ENCODE results near the gene FBXO4. TPM values are rescaled to one million over a fixed set of nuclear protein-coding genes. Genes with fewer than 3 reads are reported as not detected.

Gene FBXO4
- polyA plus RNA-seq, 1 donor (not counting 4 experiments of a cell fraction or from before 2014, with no cell fraction given): 5.6 TPM

GRCh38 chr5:41877408-41877807, 47.7 kb upstream of the FBXO4 start:
- no peak overlapping the region for H3K9ac ChIP-seq (ENCODE audit: control insufficient read depth, extremely low read depth, insufficient read depth, low read length)
- dilution Hi-C loops (cut with MboI; ENCODE audit: extremely low pct_ligation_motif_present, low sequenced_read_pairs): no loop called here
- no peak for DNase-seq (ENCODE audit: low read depth, low spot score)
- H3K27ac ChIP-seq (ENCODE audit: control insufficient read depth, insufficient read depth, low read length): no peak overlapping the region
- H3K36me3 ChIP-seq (ENCODE audit: control insufficient read depth in 2 of 2, extremely low read depth in 1 of 2, insufficient read depth in 2 of 2, low read length in 2 of 2): no peaks in the 10 kb centered on the region
- no peaks in the 10 kb centered on the region for H3K27me3 ChIP-seq (ENCODE audit: control insufficient read depth, extremely low read depth, insufficient read depth, low read length)
- FAIRE-seq: no peak
- no peaks in the 10 kb centered on the region for H3K79me2 ChIP-seq (ENCODE audit: control insufficient read depth, insufficient read depth, low read length)
- H3K9me1 ChIP-seq (ENCODE audit: control insufficient read depth, extremely low read depth, insufficient read depth, low read length): no peaks in the 10 kb centered on the region
- H3K4me1 ChIP-seq (ENCODE audit: control insufficient read depth, extremely low read depth, insufficient read depth, low read length): no peaks in the 10 kb centered on the region
- no peaks in the 10 kb centered on the region for H3K9me3 ChIP-seq (ENCODE audit: control insufficient read depth, low read depth, low read length)
- no peak overlapping the region for H3K4me2 ChIP-seq (ENCODE audit: control insufficient read depth, extremely low read depth, insufficient read depth, low read depth, low read length)
- TF ChIP-seq EZH2 (IDR thresholded peaks at IDR 0.05; ENCODE audit: low read length) (no peak), CTCF (optimal IDR thresholded peaks at IDR 0.05 in 1 of 3, IDR thresholded peaks at IDR 0.05 in 1 of 3, conservative IDR thresholded peaks at IDR 0.05 in 1 of 3; ENCODE audit: extremely low read depth in 1 of 3, insufficient read depth in 2 of 3, low read length in 3 of 3) (no peak)
- no peak overlapping the region for H3K4me3 ChIP-seq (ENCODE audit: control insufficient read depth in 2 of 3, extremely low read depth in 1 of 3, insufficient read depth in 2 of 3, low read depth in 1 of 3, low read length in 3 of 3)
- H4K20me1 ChIP-seq (ENCODE audit: control insufficient read depth, extremely low read depth, insufficient read depth, low read length): no peaks in the 10 kb centered on the region
- H2AFZ ChIP-seq (ENCODE audit: control insufficient read depth, low read length): no peak overlapping the region

- DNase-seq (ENCODE audit: low read depth, low spot score) (no peak), FAIRE-seq (no peak)
- no peaks in the 10 kb centered on the region for H3K36me3 ChIP-seq (ENCODE audit: control insufficient read depth in 2 of 2, extremely low read depth in 1 of 2, insufficient read depth in 2 of 2, low read length in 2 of 2)
- dilution Hi-C loops (cut with MboI; ENCODE audit: extremely low pct_ligation_motif_present, low sequenced_read_pairs): no loop called here
- H3K27me3 ChIP-seq (ENCODE audit: control insufficient read depth, extremely low read depth, insufficient read depth, low read length): no peaks in the 10 kb centered on the region
- no peaks in the 10 kb centered on the region for H3K4me1 ChIP-seq (ENCODE audit: control insufficient read depth, extremely low read depth, insufficient read depth, low read length)
- no peak overlapping the region for H3K4me3 ChIP-seq (ENCODE audit: control insufficient read depth in 2 of 3, extremely low read depth in 1 of 3, insufficient read depth in 2 of 3, low read depth in 1 of 3, low read length in 3 of 3)
- H3K79me2 ChIP-seq (ENCODE audit: control insufficient read depth, insufficient read depth, low read length): no peaks in the 10 kb centered on the region
- no peaks in the 10 kb centered on the region for H3K9me3 ChIP-seq (ENCODE audit: control insufficient read depth, low read depth, low read length)
- H2AFZ ChIP-seq (ENCODE audit: control insufficient read depth, low read length): no peak overlapping the region
- H3K9ac ChIP-seq (ENCODE audit: control insufficient read depth, extremely low read depth, insufficient read depth, low read length): no peak overlapping the region
- no peaks in the 10 kb centered on the region for H3K9me1 ChIP-seq (ENCODE audit: control insufficient read depth, extremely low read depth, insufficient read depth, low read length)
- TF ChIP-seq EZH2 (IDR thresholded peaks at IDR 0.05; ENCODE audit: low read length) (no peak), CTCF (optimal IDR thresholded peaks at IDR 0.05 in 1 of 3, IDR thresholded peaks at IDR 0.05 in 1 of 3, conservative IDR thresholded peaks at IDR 0.05 in 1 of 3; ENCODE audit: extremely low read depth in 1 of 3, insufficient read depth in 2 of 3, low read length in 3 of 3) (no peak)
- no peaks in the 10 kb centered on the region for H4K20me1 ChIP-seq (ENCODE audit: control insufficient read depth, extremely low read depth, insufficient read depth, low read length)
- H3K4me2 ChIP-seq (ENCODE audit: control insufficient read depth, extremely low read depth, insufficient read depth, low read depth, low read length): no peak overlapping the region
- H3K27ac ChIP-seq (ENCODE audit: control insufficient read depth, insufficient read depth, low read length): no peak overlapping the region
These were observed 46.9 kb upstream of the FBXO4 start for GRCh38 chr5:41878173-41878572.
